NCI-H226 (cell line): Measurements from ENCODE around the gene SSBP1.
"Not testable (repeated sequence)": the region's sequence is repeated elsewhere in the genome, so short reads cannot be mapped to it uniquely, and the experiment has no call there.

Experiments
- DNase-seq: peaks from one replicate; pipeline ENCODE4 v3.0.0-alpha.2; 2015

Gene SSBP1

DNA sequence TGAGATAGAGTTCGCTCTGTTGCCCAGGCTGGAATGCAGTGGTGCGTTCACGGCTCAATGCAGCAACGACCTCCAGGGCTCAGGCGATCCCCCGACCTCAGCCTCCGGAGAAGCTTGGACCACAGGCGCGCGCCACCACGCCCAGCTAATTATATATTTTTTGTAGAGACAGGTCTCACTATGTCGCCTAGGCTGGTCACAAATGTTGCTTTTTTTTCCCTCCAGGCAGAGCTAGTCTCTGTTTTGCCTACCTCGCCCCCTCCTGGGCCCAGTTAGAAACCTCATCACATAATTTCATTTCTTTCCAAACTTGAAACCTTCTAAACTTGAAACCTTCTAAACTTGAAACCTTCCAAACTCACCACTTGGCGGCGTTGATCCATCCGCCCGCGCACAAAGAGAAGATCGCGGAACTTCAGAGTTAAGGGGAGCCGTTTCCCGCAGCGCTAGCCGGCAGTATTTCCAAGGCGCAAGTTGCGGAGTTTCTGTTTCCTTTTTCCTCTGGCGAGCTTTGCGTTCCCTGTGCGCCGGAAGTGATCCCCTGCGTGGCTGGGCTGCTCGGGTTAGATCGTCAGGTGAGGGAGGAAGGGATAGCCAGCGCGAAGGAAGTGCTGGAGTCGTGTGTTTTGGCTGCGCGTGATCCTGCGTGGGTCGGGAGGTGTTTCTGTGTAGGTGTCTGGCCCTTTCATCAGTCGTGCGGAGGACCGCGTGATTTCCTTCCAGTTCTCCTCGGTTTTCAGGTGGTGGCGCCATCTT, at the start of gene SSBP1:
TSS of gene SSBP1 (plus strand) at position 523 of the 756 bp plus-strand sequence. CDS start 809 bp downstream, outside the sequence.
- DNase-seq = peak; percentile 95

DNA sequence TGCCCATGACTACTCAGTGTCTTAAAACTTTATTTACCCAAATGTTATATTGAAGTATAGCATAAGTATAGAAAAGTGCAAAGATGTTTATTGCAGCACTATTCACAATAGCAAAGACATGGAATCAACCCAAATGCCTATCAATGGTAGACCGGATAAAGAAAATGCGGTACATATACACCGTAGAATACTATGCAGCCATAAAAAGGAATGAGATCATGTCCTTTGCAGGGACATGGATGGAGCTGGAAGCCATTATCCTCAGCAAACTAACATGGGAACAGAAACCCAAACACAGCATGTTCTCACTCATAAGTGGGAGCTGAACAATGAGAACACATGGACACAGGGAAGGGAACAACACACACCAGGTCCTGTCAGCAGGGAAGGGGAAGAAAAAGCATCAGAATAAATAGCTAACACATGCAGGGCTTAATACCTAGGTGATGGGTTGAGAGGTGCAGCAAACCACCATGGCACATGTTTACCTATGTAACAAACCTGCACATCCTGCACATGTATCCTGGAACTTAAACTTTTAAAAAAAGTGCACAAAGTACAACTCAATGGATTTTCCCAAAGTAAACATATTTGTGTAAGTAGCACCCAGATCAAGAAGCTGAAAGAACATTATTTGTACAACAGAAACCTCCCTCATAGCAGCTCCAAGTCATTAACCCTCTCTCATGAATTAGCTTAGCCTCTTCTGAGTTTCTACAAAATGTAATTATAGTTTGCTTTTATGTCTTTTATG, 48.9 kb upstream of the SSBP1 start:
- DNase-seq = not testable (repeated sequence)

DNA sequence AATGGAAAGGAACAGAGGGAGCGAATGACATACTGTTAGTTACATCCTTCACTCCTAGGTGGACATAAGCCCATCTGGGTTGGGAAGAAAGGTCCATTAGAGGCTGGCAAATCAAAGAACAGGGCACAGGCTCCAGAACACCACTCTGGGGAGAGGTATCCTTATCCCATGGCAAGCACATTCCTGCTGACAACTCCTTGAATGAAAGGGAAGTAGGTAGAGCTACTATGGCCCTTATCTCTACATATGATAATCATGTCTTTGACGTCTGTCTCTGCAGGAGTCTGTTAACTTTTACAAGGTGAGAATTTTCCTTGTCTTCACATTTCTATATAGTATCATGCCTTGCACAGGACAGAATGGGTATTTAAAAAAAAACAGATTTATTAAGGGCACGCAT, 46.6 kb upstream of the SSBP1 start:
- no peak for DNase-seq

- no peak for DNase-seq
These were observed 46.2 kb upstream of the SSBP1 start for GRCh38 chr7:141691961-141692360.

DNA sequence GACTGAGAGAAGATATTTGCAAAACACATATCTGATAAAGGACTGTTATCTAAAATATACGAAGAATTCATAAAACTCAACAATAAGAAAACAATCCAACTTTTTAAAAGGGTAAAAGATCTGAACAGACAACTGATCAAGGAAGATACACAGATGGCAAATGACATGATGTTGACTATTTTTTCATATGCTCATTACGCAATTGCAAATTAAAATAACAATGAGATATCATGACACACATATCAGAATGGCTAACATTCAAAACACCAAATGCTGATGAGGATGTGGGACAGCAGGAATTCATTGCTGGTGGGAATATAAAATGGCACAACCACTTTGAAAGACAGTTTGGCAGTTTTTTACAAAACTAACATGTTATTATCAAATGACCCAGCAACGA, 45.1 kb upstream of the SSBP1 start:
- no peak for DNase-seq

- DNase-seq = no peak
These were observed 42.3 kb upstream of the SSBP1 start for GRCh38 chr7:141695803-141696289.

DNA sequence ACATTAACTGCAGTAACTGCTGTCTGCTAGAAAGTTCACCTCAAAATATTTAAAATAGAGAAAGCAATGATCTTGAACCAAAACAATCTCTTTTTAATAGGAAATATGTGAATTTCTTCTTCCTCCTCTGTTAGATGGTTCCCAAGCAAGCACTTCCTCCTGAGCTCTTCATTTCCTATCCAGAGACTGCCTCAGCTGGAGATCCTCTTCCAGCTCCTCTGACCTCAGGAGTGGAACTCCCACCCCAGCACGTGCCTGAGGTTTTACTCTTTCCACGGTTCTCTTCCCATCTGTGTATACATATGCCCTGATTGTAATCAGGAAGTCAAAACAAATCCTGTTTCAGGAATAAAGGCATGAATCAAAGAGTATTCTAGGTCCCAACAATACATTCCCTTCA, 41.8 kb upstream of the SSBP1 start:
- no peak for DNase-seq

DNA sequence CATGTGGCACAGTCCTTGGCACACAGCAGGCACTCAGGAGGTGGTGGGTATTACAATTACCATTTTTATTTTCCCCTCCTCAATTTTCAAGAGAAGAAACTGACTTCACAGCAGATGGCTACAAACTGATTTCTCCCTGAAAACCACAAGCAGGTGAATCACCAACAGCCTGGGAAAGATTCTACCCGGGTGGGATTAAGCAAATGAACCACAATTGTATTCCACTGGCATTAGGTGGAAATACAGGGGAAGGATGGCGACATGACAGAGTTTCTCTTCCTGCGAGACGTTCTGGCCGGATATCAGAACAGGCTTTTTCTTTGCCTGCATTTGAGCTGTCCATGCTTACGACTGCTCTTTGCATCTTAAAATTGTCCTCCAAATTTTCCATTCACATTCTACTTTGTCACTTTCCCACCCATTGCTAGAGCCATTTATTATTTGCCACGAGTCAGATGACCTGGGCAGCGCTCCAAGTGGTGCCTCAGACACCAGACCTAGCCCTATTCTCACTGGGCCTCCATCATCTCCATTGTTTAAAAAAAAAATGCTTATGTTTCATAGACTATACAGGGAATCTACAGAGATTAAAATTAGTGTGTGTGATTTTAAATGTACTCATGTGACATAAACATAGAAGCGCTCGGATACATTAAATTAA, 40.8 kb upstream of the SSBP1 start:
- peak; percentile 68 for DNase-seq

DNA sequence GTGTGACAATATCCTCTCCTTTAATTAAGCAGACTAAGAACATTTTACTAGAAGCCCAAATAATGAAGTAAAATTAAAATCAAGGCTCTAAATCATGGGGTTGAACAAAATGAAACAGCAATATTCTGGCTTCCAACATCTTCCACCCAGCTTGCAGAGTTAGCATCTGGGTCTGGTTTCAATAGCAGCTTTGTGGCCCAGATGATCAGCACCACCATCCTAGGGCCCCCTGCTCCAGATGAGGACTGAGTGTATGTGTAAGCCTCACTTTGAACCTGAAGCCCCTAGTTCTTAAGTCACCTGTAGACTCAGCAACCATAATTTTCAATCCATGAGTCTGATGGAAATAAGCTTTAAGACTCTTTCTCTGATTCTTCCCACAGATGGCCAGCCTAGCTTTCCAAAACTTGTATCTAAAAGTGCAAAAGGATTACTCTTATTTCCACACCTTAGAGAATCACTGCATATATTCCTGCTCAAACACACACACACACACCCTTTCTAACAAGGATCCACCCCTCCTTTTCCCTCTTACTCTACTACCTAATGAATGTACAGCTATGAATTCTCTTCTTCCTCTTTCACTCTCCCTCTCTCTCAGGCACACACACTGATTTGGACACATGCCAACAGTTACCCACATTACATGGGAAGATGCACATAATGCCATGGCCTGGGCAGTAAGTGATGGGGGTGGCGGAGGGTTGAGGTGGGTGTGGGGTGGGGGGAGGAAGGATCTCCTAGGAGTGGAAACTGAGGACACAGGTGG, 39.7 kb upstream of the SSBP1 start:
- DNase-seq = no peak

- DNase-seq = no peak
These were observed 38.3 kb upstream of the SSBP1 start for GRCh38 chr7:141699860-141700259.

GRCh38 chr7:141700296-141700847, 37.8 kb upstream of the SSBP1 start:
- DNase-seq = no peak

GRCh38 chr7:141700848-141701371, 37.2 kb upstream of the SSBP1 start:
- DNase-seq = no peak

DNA sequence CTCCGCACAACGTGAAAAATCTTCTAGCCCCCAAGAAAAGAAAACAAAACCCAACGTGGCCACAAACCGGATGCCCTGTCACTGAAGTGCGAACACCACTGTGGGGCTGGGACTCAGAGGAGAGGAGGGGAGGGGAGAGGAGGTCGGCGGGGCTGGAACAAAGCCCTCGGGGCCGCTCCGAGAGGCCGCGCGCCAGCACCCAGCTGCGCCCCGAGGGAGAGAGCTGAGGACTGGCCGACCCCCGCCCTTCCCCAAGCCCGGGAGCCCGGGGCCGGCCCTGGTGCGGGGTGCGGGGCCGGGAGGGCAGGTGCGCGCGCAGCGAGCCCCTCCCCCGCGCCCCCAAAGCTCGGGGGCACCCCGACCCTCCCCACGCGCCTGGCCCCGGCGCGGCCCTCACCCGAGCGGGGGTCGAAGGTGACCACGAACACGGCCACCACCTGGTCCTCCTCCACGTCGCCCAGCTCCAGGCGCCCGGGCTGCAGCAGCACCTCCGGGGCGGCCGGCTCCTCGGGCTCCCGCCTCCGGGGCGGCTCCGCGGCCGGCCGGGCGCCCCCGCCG, 36.6 kb upstream of the SSBP1 start:
- DNase-seq = no peak

- DNase-seq = no peak
These were observed 36.1 kb upstream of the SSBP1 start, which contains the start of gene DENND11 for GRCh38 chr7:141702047-141702567. Gene DENND11 (minus strand): TSS chr7:141702166. CDS start chr7:141702153, 13 bp downstream.

DNA sequence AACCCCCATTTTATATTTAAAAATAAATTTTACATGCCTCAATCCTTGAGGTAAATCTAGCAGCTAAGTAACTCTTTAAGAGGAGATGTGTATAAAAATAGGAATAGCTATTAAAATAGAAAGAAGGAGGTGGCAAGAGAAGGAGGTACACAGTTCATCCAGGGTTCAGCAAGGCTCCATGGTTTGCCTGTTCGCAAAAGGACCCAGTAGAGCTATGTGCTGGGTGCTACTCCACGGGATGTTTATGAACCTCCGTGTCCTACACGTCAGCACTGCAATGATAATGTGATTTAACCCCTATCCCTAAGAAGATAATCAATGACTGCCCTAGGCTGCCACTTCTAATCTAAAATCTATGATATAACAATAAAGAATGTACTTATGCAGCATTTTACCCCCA, 35.3 kb upstream of the SSBP1 start:
- DNase-seq = no peak

- no peak for DNase-seq
These were observed 34.0 kb upstream of the SSBP1 start for GRCh38 chr7:141704112-141704511.

DNA sequence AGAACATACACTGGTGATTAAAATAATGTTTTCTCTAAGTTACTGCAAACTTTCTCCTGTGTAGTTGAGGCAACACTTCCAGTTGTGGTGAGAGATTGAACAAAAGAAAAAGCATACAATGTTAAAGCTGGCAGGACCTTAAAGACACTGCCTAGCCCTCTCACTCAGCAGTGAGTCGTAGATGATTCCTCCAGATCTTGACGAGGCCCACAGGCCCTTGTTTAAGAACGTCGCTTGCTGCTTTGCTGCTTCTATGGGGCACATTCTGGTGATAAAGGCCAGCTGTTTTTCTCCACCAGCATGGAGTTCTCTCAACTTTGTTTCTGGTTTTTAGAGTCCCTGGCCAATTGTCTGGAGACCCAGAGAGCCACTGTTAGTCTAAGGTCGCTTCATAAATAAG, 33.4 kb upstream of the SSBP1 start:
- no peak for DNase-seq

DNA sequence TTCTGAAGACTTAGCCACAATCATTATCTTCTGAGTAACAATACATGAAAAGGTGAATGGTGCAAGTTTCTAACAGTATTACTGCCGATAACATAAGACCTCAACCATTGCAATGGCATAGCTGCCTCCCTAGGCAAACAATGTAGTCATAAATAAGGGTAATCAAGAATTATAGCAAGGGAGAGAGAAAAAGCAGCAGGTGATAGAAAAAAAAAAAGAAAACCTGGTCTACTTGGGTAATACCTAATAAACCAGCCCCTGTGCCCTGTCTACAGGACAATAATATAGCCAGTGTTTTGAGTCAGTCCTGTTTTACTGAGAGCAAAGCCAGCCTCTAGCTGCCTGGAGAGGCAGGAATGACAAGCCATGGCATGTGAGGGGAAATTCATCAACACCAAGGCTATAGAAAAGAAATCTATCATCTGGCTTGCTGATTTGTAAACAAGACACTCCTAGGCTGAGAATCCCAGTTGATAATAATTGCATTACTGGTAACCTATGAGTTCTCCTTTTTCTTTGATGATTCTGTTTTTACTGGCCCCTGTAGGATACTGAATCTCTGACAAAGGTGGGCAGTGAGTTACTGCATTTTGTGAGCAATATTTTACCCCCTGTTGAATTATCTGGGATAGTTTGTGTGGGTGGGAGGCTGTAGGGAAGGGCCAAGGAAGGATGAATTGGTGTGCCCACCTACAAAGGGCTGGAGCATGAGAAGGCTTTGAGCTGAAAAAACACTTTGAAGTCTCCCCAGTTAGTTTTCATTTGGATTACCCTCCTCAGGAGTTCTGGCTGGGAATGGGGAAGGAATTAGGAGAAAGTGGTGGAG, 31.7 kb upstream of the SSBP1 start:
- DNase-seq = no peak

GRCh38 chr7:141708351-141708750, 29.8 kb upstream of the SSBP1 start, which contains the start of gene WEE2:
Gene WEE2 (plus strand): TSS chr7:141708353. CDS start chr7:141708759, 406 bp downstream.
- no peak for DNase-seq

DNA sequence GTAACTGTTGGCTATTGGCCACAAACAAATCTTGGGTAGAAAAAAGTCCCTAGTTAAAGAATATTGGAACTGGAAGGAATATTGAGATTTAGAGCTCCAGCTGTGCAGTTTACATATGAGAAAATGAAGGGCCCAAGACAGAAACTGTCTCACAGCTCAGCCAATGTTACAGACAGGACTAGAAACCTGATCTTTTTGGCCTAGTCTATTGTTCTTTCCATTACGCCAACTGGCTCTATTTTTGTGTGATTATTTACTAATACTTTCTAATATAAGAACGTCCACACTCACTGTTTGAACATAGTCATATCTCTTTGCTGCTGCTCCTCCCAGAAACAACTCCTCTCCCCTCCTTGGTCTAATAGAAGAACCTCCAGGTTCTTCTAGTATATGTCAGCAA, 28.8 kb upstream of the SSBP1 start:
- no peak for DNase-seq

- no peak for DNase-seq
These were observed 28.4 kb upstream of the SSBP1 start for GRCh38 chr7:141709749-141710148.
